ENCODE results near the gene EIF4A3. TPM values are rescaled to one million over a fixed set of nuclear protein-coding genes. Genes with fewer than 3 reads are reported as not detected.

The EIF4A3 gene
- 82.4 and 186 TPM in 2 replicates for total RNA-seq

DNA sequence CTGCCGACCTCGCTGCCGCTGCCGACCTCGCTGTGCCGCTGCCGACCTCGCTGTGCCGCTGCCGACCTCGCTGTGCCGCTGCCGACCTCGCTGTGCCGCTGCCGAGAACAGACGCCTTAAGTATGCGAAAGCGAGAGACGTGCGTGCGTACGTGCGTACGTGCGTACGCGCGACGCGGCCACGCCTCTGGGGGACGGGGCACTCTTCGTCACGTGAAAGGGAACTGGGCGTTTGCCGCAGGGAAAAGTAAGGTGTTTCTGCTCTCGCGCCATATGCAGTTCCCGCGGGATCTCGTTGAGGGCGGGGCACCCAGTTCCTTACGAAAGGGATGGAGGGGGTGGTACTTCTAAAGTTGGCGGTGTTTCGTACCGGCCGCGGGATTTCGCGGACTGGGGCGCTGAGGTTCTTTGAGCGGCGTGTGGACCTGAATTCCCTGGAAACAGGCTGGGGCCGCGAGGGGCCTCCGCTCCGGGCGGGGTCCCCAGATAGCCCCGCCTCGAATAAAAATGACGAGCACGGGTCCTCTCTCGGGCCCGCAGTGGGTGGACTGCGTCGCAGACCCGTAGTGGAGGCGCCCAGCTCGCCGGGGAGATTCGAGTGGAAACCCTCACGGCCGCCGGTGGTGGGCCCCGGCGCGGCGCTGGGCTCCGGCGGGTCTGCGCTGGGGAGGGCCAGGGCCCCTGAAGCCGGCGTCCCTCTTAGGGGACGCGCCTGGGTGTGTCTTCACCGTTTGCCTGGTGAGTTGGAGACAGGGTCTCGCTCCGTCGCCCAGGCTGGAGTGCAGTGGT is at the start of gene EIF4A3:
Gene EIF4A3 (minus strand): TSS at position 94 of the 788 bp plus-strand sequence. CDS start 167 bp downstream, outside the sequence.

DNA sequence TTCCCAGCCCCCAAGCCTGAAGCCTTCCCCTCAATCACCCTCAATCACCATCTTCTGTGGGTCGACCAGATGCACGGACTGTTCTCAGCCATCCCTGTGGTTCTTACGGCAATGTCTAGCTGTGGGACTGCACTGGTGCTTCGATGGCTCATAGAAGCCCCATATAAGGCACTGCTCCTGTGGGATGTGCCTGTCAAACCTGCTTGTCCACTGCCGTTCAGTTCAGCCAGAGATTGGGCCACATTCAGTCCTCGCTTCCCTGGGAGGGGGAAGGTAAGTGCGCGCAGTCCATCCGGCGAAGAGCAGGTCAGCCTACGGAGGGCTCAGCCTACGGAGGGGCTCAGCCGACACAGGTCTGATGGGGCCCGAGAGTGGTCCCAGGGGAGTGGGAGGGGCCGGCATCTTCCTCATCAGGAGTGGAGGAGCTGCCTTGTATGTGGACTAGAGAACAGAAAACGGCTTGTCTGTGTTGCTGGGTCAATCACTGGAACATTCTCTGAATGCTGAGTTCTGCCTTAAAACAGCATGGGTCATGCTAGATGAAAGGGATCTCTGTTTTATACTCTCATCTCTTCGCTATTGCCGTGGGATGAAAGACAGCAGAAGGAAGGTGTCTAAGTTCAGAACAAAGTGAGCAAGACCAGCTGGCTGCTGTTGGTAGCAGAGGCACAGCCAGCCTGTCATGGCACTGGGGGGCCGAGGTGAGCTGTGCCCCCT is 23.0 kb upstream of the EIF4A3 start, which contains the start of gene CARD14:
Gene CARD14 (plus strand): TSS at position 247 of the 717 bp plus-strand sequence. CDS start 11,409 bp downstream, outside the sequence.

DNA sequence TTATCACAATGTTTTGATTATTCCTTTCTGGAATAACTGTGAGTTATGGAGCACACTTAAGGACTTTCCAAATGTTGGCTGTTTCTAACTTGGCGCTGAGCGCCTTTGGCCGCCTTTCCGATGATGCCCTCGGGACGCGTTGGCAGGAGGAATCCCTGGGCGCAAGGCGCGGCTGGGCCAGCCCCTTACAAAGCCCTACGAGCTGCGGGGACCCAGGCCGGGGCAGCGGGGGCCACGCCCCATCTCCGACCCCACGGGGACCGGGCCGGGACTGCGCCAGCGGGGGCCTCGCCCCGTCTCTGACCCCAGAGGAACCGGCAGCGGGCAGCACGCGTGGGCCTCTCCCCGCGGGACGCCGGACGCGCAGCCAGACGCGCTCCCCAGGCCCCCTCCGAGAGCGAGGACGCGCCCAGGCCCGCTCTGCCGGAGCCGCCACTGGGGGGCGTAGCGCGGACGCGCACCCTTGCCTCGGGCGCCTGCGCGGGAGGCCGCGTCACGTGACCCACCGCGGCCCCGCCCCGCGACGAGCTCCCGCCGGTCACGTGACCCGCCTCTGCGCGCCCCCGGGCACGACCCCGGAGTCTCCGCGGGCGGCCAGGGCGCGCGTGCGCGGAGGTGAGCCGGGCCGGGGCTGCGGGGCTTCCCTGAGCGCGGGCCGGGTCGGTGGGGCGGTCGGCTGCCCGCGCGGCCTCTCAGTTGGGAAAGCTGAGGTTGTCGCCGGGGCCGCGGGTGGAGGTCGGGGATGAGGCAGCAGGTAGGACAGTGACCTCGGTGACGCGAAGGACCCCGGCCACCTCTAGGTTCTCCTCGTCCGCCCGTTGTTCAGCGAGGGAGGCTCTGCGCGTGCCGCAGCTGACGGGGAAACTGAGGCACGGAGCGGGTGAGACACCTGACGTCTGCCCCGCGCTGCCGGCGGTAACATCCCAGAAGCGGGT is 45.6 kb downstream of the EIF4A3 start, which contains the start of gene GAA:
Gene GAA (plus strand): TSS at position 571 of the 935 bp plus-strand sequence. CDS start 3,006 bp downstream, outside the sequence.

Other genes starting within 250 kb of the EIF4A3 start
- gene TBC1D16, start 111.3 kb downstream of the EIF4A3 start, total RNA-seq, result 18.1 and 80.1 TPM in 2 replicates
- gene CCDC40, start 110.5 kb downstream of the EIF4A3 start, total RNA-seq, result 0.68 and 2.3 TPM in 2 replicates
- gene GAA, start 45.5 kb downstream of the EIF4A3 start, total RNA-seq, result 16.7 and 131 TPM in 2 replicates
- gene CARD14, start 22.9 kb upstream of the EIF4A3 start, total RNA-seq, result 1.0 and 10.9 TPM in 2 replicates
- 3.4 and 13.9 TPM in 2 replicates for gene SGSH, start 73.2 kb upstream of the EIF4A3 start, total RNA-seq
- gene SLC26A11, start 73.3 kb upstream of the EIF4A3 start, total RNA-seq, result 2.4 and 3.8 TPM in 2 replicates
- 47.5 and 159 TPM in 2 replicates for gene RNF213, start 113.7 kb upstream of the EIF4A3 start, total RNA-seq

All from nasal cavity respiratory epithelium epithelial cell of viscerocranial mucosa (primary cell).